PC-9 (cell line): ENCODE data around the gene TCAP. TPM values are rescaled to one million over a fixed set of nuclear protein-coding genes. Genes with fewer than 3 reads are reported as not detected.

Experiments used
- BruUV-seq: library from RNA; stranded (reverse); fragments of 400-500 nt; replicated peaks from 2 replicates; lab custom pipeline; 2021; lab: Mats Ljungman, UMichigan
- CTCF ChIA-PET: fragments of 300-600 bp; sonication (Branson Sonifier 250); formaldehyde crosslinking; loops from one replicate; lab custom pipeline; 2022; ENCODE audit warnings: antibody characterized with exemption; lab: Charles Lee
- POLR2A ChIA-PET: fragments of 300-600 bp; sonication (Branson Sonifier 250); formaldehyde crosslinking; loops from one replicate; lab custom pipeline; 2022; ENCODE audit warnings: antibody characterized with exemption; ENCODE audit not compliant: unreplicated experiment; lab: Charles Lee
- DNase-seq, 2 experiments: peaks; one replicate each; pipeline versions ENCODE4 v3.0.0 to v3.0.0-alpha.2; 2015 to 2022; ENCODE audit warnings: mixed read lengths in 1 of 2
- H2AFZ ChIP-seq: fragments of 200-600 bp; sonication (generic); 2 replicates; pipeline ENCODE4 v1.8.1; 2017; ENCODE audit warnings: antibody characterized with exemption
- H3F3A ChIP-seq: fragments of 200-600 bp; sonication (generic); 2 replicates; pipeline ENCODE4 v1.8.1; 2017; ENCODE audit warnings: antibody characterized with exemption, mild to moderate bottlenecking, low read depth; ENCODE audit not compliant: insufficient read depth
- H3K27ac ChIP-seq: fragments of 200-600 bp; sonication (generic); 2 replicates; pipeline ENCODE4 v1.6.1; 2016; ENCODE audit warnings: mixed run types
- H3K27me3 ChIP-seq: fragments of 200-600 bp; sonication (generic); 2 replicates; pipeline ENCODE4 v1.6.1; 2016; ENCODE audit warnings: low read depth, mixed run types; ENCODE audit not compliant: insufficient read depth
- H3K36me3 ChIP-seq: fragments of 200-600 bp; sonication (generic); 2 replicates; pipeline ENCODE4 v1.6.1; 2016; ENCODE audit warnings: low read depth, mixed run types
- H3K4me1 ChIP-seq: fragments of 200-600 bp; sonication (generic); replicated peaks from 2 replicates; pipeline ENCODE4 v1.6.1; 2016; ENCODE audit warnings: mixed run types; ENCODE audit not compliant: insufficient read depth
- H3K4me2 ChIP-seq: fragments of 200-600 bp; sonication (generic); 2 replicates; pipeline ENCODE4 v1.6.1; 2017; ENCODE audit warnings: mixed run types
- H3K4me3 ChIP-seq: fragments of 200-600 bp; sonication (generic); 2 replicates; pipeline ENCODE4 v1.6.1; 2016; ENCODE audit warnings: mixed run types
- H3K79me2 ChIP-seq: fragments of 200-600 bp; sonication (generic); 2 replicates; pipeline ENCODE4 v1.6.1; 2017; ENCODE audit warnings: low read depth, mixed run types
- H3K9me2 ChIP-seq: fragments of 200-600 bp; sonication (generic); 2 replicates; pipeline ENCODE4 v1.8.1; 2017; ENCODE audit warnings: mild to moderate bottlenecking; ENCODE audit not compliant: insufficient read depth
- H3K9me3 ChIP-seq: fragments of 200-600 bp; sonication (generic); 2 replicates; pipeline ENCODE4 v1.8.1; 2016; ENCODE audit warnings: low read depth; ENCODE audit not compliant: insufficient read depth
- H4K20me1 ChIP-seq: fragments of 200-600 bp; sonication (generic); 2 replicates; pipeline ENCODE4 v1.8.1; 2017; ENCODE audit not compliant: insufficient read depth
- EZH2 ChIP-seq: fragments of 200-600 bp; sonication (generic); IDR thresholded peaks from 2 replicates; pipeline ENCODE4 v1.8.0; 2017; ENCODE audit warnings: antibody characterized with exemption, low read depth
- intact Hi-C: fragments of 100-400 bp; cut with micrococcal nuclease; formaldehyde crosslinking; loops from one replicate; pipeline ENCODE4 v1.10.0; 2022; ENCODE audit not compliant: unreplicated experiment
- total RNA-seq: library from RNA; stranded (reverse); gene quantifications from 2 replicates; pipeline ENCODE4 v1.2.3, GENCODE V29; 2021
- TF ChIP-seq, protein P1 (sequence below): fragments of 200-600 bp; sonication (generic); conservative IDR thresholded peaks from 2 replicates; pipeline ENCODE4 v1.6.1; 2017; ENCODE audit warnings: mixed run types, antibody characterized with exemption, mild to moderate bottlenecking, moderate library complexity

TCAP gene
- total RNA-seq, 1 experiment from 2014 or later, result 1.6 TPM

DNA sequence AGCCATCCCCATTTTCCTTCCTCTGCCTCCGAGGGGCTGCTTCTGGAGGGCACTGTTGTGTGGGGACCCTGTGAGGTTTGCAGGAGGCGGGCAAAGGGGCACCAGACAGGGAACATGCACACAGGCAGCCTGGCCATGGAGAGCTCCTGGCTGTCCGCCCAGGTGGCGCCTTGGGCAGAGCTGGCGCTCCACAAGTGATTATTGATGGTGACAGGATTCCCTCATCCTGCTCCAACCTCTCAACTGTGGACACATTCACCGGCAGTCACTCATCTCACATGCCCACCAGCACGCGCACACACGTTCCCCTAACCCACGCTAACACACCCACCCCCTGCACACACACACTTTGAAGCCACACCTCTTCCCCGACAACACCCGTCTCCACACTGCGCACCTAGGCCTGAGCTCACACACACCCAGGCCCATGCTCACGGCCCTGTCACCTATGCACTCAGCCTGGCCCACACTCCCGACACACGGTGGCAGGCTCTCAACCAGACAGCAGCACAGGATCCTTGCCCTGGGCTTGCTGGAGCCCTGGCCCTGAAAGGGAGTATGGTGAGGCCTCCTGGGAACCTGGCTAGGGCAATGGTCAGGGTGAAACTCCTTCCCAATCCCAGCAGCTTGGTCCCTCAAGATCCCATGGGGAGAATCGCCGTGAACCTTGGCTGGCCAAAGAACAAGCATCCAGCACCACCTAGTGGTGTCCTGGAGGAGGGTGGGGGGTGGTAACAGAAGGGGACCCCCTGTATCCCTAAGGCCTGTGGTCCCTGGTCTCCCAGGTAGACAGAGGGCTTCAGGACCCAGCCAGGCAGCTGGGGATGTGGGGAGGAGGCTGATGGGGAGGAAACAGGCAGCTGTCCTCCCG is 6.7 kb downstream of the TCAP start:
- no peak for DNase-seq
- BruUV-seq, result no TSS peak
- intact Hi-C loops, result loop anchor here (2.0 kb wide), 1 partner anchor 49 kb away; no protein-coding TSS in a partner anchor
- Histone ChIP-seq H2AFZ (no peak overlapping the region), H3K79me2 (no peaks in the 10 kb centered on the region), H3K36me3 (no peaks in the 10 kb centered on the region), H3K4me1 (peaks cover 52% of the 10 kb centered on the region), H3F3A (peaks cover 36% of the 10 kb centered on the region), H3K9me3 (no peaks in the 10 kb centered on the region), H3K4me2 (no peak overlapping the region), H3K4me3 (no peak overlapping the region), H3K27me3 (no peaks in the 10 kb centered on the region), H3K9me2 (no peaks in the 10 kb centered on the region), H3K27ac (no peak overlapping the region), H4K20me1 (no peaks in the 10 kb centered on the region)
- ChIA-PET POLR2A (interaction anchor here (0.9 kb wide), 1 partner anchor 58 kb away, joined by 3 read pairs; no protein-coding TSS in a partner anchor), CTCF (interaction anchor here (1.7 kb wide), 1 partner anchor 20 kb away, joined by 4 read pairs; no protein-coding TSS in a partner anchor)
- TF ChIP-seq, protein P1, sequence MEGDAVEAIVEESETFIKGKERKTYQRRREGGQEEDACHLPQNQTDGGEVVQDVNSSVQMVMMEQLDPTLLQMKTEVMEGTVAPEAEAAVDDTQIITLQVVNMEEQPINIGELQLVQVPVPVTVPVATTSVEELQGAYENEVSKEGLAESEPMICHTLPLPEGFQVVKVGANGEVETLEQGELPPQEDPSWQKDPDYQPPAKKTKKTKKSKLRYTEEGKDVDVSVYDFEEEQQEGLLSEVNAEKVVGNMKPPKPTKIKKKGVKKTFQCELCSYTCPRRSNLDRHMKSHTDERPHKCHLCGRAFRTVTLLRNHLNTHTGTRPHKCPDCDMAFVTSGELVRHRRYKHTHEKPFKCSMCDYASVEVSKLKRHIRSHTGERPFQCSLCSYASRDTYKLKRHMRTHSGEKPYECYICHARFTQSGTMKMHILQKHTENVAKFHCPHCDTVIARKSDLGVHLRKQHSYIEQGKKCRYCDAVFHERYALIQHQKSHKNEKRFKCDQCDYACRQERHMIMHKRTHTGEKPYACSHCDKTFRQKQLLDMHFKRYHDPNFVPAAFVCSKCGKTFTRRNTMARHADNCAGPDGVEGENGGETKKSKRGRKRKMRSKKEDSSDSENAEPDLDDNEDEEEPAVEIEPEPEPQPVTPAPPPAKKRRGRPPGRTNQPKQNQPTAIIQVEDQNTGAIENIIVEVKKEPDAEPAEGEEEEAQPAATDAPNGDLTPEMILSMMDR, result peak; percentile 63
- TF ChIP-seq EZH2, result no peak

DNA sequence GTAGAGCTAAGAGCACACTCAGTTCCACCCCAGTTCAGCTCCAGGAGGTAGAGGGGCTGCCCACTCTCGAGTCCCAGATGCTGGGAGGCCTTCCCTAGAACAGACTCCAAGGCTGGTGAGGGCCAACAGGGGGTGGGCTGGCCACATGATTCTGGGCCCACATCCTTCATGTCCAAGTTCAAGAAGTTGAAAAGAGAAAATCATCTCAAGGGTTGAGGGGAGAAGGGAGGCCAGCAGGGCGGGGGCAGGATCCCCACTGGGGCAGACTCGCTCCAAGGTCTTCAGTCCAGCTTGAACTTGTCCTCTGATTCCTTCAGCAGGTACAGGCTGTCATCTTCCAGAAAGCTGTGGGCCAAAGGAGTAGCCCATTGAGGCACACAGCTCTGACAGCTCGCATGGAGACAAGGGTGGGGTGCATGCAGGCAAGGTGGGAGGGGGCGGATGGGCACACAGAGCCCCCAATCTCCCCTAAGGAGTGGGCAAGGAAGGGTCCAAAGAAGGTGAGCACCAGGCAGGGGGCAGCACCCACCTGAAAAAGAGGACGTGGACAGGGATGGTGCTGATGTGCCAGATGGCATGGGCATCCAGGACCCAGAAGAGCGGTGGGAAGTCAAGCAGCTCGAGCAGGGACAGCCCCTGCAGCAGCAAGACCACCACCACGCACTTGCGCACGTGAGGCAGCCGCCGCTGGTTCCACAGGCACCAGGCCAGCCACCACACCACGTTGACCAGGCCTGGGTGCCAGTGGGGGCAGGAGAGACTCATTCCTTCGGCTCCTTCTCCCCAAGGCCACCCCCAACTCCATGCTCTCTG is 7.6 kb downstream of the TCAP start:
- DNase-seq, result no peak
- ChIA-PET CTCF (interaction anchor here (1.7 kb wide), 1 partner anchor 21 kb away, joined by 4 read pairs; no protein-coding TSS in a partner anchor), POLR2A (no interaction called here)
- no peaks in the 10 kb centered on the region for H3K9me2 ChIP-seq
- TF ChIP-seq, protein P1, result peak; percentile 33; the same call in 1 of the 2 replicates
- no peak for TF ChIP-seq EZH2
- no peak overlapping the region for H3K4me2 ChIP-seq
- H3K27ac ChIP-seq, result no peak overlapping the region
- H3K4me1 ChIP-seq, result peaks cover 44% of the 10 kb centered on the region
- H4K20me1 ChIP-seq, result no peaks in the 10 kb centered on the region
- BruUV-seq, result no TSS peak
- H3K36me3 ChIP-seq, result no peaks in the 10 kb centered on the region
- H3K9me3 ChIP-seq, result no peaks in the 10 kb centered on the region
- H3K79me2 ChIP-seq, result no peaks in the 10 kb centered on the region
- no peaks in the 10 kb centered on the region for H3K27me3 ChIP-seq
- H3F3A ChIP-seq, result peaks cover 37% of the 10 kb centered on the region
- no peak overlapping the region for H3K4me3 ChIP-seq
- no peak overlapping the region for H2AFZ ChIP-seq
- intact Hi-C loops, result loop anchor here (2.0 kb wide), 1 partner anchor 50 kb away; no protein-coding TSS in a partner anchor
